GM06990 (cell line): Measurements from ENCODE around the gene WDHD1.
A peak's percentile ranks its signal among the peaks of the same experiment; 100 is the strongest.

ENCODE experiments used
- DNase-seq: peaks from one replicate; pipeline ENCODE4 v3.0.0-alpha.2; 2011; ENCODE audit not compliant: insufficient read length; ENCODE audit errors: extremely low read depth
- H3K27me3 ChIP-seq: replicated peaks from 2 replicates; pipeline ENCODE4 v1.6.0; 2011; ENCODE audit warnings: low read length; ENCODE audit not compliant: control insufficient read depth, insufficient read depth
- H3K36me3 ChIP-seq: 2 replicates; pipeline ENCODE4 v1.5.1; 2011; ENCODE audit warnings: low read length; ENCODE audit not compliant: control insufficient read depth, insufficient read depth
- H3K4me3 ChIP-seq: replicated peaks from 2 replicates; pipeline ENCODE4 v1.5.1; 2011; ENCODE audit warnings: low read depth, mild to moderate bottlenecking, control low read depth, low read length
- TF ChIP-seq, protein P1 (sequence below): IDR thresholded peaks from 2 replicates; pipeline ENCODE4 v1.5.1; 2011; ENCODE audit warnings: low read length, control low read depth, mild to moderate bottlenecking, inconsistent platforms; ENCODE audit not compliant: insufficient read depth, poor library complexity, severe bottlenecking

WDHD1 gene

DNA sequence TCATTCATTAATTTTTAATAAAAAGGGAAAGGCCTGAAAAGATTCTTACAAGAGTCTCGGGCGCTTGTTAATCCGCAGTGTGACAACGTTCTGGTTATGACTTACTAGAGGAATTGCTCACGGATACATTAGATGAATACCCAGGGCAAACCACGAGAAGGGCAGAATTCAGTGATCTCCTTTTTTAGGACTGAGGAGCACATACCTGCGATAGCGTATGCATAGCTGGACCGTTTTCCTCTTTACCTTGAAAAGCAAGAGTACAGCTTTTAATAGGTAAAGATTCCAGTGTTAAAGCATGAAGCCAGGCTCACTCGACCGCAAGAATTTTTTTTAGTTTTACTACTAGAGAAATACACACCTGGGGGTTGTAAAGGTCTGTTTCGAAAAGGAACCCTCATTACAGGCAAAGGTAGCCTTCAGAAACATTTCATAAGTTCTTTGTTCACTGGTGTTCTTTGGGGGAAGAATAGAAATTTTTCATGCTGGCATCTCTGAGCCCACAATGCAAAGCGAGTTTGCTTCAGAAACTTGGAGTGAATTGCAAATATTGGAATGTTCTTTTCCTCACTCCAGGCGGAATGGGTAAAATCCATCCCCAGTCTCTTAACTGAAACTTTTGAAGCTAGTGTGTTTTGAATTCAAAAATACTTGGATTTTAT lies 25.5 kb upstream of the WDHD1 start:
- Histone ChIP-seq H3K4me3 (peak overlapping the region; percentile 100), H3K36me3 (no peaks in the 10 kb centered on the region), H3K27me3 (no peaks in the 10 kb centered on the region)
- TF ChIP-seq, protein P1, sequence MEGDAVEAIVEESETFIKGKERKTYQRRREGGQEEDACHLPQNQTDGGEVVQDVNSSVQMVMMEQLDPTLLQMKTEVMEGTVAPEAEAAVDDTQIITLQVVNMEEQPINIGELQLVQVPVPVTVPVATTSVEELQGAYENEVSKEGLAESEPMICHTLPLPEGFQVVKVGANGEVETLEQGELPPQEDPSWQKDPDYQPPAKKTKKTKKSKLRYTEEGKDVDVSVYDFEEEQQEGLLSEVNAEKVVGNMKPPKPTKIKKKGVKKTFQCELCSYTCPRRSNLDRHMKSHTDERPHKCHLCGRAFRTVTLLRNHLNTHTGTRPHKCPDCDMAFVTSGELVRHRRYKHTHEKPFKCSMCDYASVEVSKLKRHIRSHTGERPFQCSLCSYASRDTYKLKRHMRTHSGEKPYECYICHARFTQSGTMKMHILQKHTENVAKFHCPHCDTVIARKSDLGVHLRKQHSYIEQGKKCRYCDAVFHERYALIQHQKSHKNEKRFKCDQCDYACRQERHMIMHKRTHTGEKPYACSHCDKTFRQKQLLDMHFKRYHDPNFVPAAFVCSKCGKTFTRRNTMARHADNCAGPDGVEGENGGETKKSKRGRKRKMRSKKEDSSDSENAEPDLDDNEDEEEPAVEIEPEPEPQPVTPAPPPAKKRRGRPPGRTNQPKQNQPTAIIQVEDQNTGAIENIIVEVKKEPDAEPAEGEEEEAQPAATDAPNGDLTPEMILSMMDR, result no peak
- DNase-seq, result no peak

- TF ChIP-seq, protein P1, result peak; percentile 80
- no peaks in the 10 kb centered on the region for H3K27me3 ChIP-seq
- peak; percentile 94 for DNase-seq
- H3K4me3 ChIP-seq, result peak within 1 kb of the TSS; percentile 100
- no peaks in the 10 kb centered on the region for H3K36me3 ChIP-seq
These were observed 24.7 kb upstream of the WDHD1 start, which contains the start of gene MAPK1IP1L for GRCh38 chr14:55051423-55052268. Gene MAPK1IP1L (plus strand): TSS chr14:55051647. CDS start chr14:55061684, 10,037 bp downstream.

GRCh38 chr14:55051165-55051422 lies 24.2 kb upstream of the WDHD1 start:
- no peaks in the 10 kb centered on the region for H3K27me3 ChIP-seq
- TF ChIP-seq, protein P1, result no peak
- no peak for DNase-seq
- no peaks in the 10 kb centered on the region for H3K36me3 ChIP-seq
- peak overlapping the region; percentile 100 for H3K4me3 ChIP-seq

DNA sequence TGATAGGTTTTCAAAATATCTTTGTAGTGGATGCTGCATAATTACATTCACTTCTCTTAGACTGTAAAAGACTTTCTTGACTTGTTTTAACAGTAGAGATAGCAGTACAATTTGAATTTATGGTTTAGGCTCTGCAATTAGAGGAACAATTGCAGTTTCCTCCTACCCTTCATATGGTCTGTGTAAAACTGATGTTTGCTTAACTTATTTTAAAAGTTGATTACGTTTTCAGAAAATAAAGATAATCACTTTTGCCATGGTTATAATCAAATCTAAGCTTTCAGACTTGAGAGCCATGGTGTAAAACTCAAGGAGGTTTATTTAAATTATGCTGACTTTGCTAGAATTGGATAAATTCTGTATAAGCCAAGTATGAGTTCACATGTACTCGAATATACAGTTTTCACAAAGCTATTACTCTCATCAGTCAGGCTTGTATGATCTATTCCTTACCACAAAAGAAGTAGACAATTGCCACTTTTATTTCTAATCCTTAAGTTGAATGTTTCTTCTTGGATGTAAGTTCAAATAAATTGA lies 22.1 kb upstream of the WDHD1 start:
- TF ChIP-seq, protein P1, result no peak
- Histone ChIP-seq H3K4me3 (no peak overlapping the region), H3K36me3 (peaks cover under 1% of the 10 kb centered on the region; the same call in 1 of the 2 replicates), H3K27me3 (no peaks in the 10 kb centered on the region)
- no peak for DNase-seq

GRCh38 chr14:55047301-55048053 lies 20.6 kb upstream of the WDHD1 start:
- Histone ChIP-seq H3K36me3 (peaks cover 7% of the 10 kb centered on the region), H3K27me3 (no peaks in the 10 kb centered on the region), H3K4me3 (no peak overlapping the region)
- DNase-seq, result no peak
- TF ChIP-seq, protein P1, result no peak
